ENCODE data around the gene ETS2. TPM values are rescaled to one million over a fixed set of nuclear protein-coding genes. Genes with fewer than 3 reads are reported as not detected.

Gene ETS2
- total RNA-seq, 4 donors from 2014 or later = 72.6 to 147 (median 98.5) TPM

- Histone ChIP-seq H3K4me1 (no peaks in the 10 kb centered on the region), H3K27me3 (no peaks in the 10 kb centered on the region), H3K4me3 (no peak overlapping the region), H3K9me3 (no peaks in the 10 kb centered on the region), H3K36me3 (no peaks in the 10 kb centered on the region), H3K27ac (no peak overlapping the region)
- intact Hi-C loops (cut with DNase I; ENCODE audit: low total_unique reads) = no loop called here
- DNase-seq = no peak
- TF ChIP-seq POLR2A (IDR thresholded peaks at IDR 0.05) (no peak), CTCF (IDR thresholded peaks at IDR 0.05) (no peak)
Observed at GRCh38 chr21:38839328-38840286, 33.9 kb downstream of the ETS2 start.

- intact Hi-C loops (cut with DNase I; ENCODE audit: low total_unique reads) = no loop called here
- H3K9me3 ChIP-seq = no peaks in the 10 kb centered on the region
- TF ChIP-seq CTCF (IDR thresholded peaks at IDR 0.05) (no peak), POLR2A (IDR thresholded peaks at IDR 0.05) (no peak)
- DNase-seq = no peak
- H3K36me3 ChIP-seq = no peaks in the 10 kb centered on the region
- no peaks in the 10 kb centered on the region for H3K4me1 ChIP-seq
- H3K4me3 ChIP-seq = no peak overlapping the region
- H3K27me3 ChIP-seq = no peaks in the 10 kb centered on the region
- H3K27ac ChIP-seq = no peak overlapping the region
Observed at GRCh38 chr21:38840456-38841300, 34.9 kb downstream of the ETS2 start.

- Histone ChIP-seq H3K36me3 (no peaks in the 10 kb centered on the region), H3K27me3 (no peaks in the 10 kb centered on the region), H3K4me3 (no peak overlapping the region), H3K4me1 (no peaks in the 10 kb centered on the region), H3K27ac (no peak overlapping the region), H3K9me3 (no peaks in the 10 kb centered on the region)
- DNase-seq = no peak
- intact Hi-C loops (cut with DNase I; ENCODE audit: low total_unique reads) = no loop called here
- TF ChIP-seq CTCF (IDR thresholded peaks at IDR 0.05) = no peak
- TF ChIP-seq POLR2A (IDR thresholded peaks at IDR 0.05) = no peak
Observed at GRCh38 chr21:38841472-38841871, 35.7 kb downstream of the ETS2 start.

GRCh38 chr21:38842079-38842478, 36.4 kb downstream of the ETS2 start:
- no peaks in the 10 kb centered on the region for H3K27me3 ChIP-seq

More at GRCh38 chr21:38842079-38842478, 36.4 kb downstream of the ETS2 start:
- DNase-seq = no peak
- intact Hi-C loops (cut with DNase I; ENCODE audit: low total_unique reads) = no loop called here
- H3K9me3 ChIP-seq = no peaks in the 10 kb centered on the region
- no peak overlapping the region for H3K4me3 ChIP-seq
- no peaks in the 10 kb centered on the region for H3K36me3 ChIP-seq
- no peak overlapping the region for H3K27ac ChIP-seq
- no peaks in the 10 kb centered on the region for H3K4me1 ChIP-seq
- TF ChIP-seq CTCF (IDR thresholded peaks at IDR 0.05) (no peak), POLR2A (IDR thresholded peaks at IDR 0.05) (no peak)
